Thyroid gland (tissue), 4 donors: ENCODE results near the gene BTRC.

Source experiments
- POLR2A ChIP-seq, 2 donors: fragments of 450-650 bp; IDR thresholded peaks; one replicate each; pipeline ENCODE4 v1.6.1; 2017; ENCODE audit warnings: antibody characterized with exemption in 2 of 2, mild to moderate bottlenecking in 2 of 2, moderate library complexity in 1 of 2
- TF ChIP-seq, protein P1 (sequence below), 6 experiments: fragments of 200-600 bp in 3 of 6; fragments of 450-650 bp in 3 of 6; sonication (generic) in 3 of 6; IDR thresholded peaks; one replicate each; pipeline ENCODE4 v1.5.1; 2016 to 2019; ENCODE audit warnings: antibody characterized with exemption in 6 of 6, mild to moderate bottlenecking in 2 of 6, inconsistent platforms in 1 of 6, moderate library complexity in 1 of 6

DNA sequence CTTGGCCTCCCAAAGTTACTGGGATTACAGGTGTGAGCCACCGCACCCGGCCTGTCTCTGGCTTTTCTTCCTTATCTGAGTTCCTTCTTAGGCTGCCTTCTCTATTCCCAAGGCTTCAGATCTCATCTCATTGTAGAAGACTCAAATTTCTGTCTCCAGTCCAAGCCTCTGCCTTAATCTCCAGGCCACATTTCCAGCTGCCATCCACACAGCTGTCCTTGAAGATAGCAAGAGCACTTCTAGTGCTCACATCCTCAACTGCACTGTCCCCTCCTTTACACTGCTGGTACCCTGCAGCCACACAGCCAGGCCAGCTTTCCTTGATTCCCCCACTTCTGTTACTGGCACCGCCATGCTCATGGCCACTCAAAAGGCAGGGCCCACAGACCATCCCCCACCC is 198.5 kb downstream of the BTRC start:
- TF ChIP-seq, protein P1, sequence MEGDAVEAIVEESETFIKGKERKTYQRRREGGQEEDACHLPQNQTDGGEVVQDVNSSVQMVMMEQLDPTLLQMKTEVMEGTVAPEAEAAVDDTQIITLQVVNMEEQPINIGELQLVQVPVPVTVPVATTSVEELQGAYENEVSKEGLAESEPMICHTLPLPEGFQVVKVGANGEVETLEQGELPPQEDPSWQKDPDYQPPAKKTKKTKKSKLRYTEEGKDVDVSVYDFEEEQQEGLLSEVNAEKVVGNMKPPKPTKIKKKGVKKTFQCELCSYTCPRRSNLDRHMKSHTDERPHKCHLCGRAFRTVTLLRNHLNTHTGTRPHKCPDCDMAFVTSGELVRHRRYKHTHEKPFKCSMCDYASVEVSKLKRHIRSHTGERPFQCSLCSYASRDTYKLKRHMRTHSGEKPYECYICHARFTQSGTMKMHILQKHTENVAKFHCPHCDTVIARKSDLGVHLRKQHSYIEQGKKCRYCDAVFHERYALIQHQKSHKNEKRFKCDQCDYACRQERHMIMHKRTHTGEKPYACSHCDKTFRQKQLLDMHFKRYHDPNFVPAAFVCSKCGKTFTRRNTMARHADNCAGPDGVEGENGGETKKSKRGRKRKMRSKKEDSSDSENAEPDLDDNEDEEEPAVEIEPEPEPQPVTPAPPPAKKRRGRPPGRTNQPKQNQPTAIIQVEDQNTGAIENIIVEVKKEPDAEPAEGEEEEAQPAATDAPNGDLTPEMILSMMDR (IDR thresholded peaks at IDR 0.05) = no peak
- no peak for TF ChIP-seq POLR2A (IDR thresholded peaks at IDR 0.05)
